ENCODE measurements around the gene NHS. TPM values are rescaled to one million over a fixed set of nuclear protein-coding genes. Genes with fewer than 3 reads are reported as not detected.
"Not testable (repeated sequence)": the region's sequence is repeated elsewhere in the genome, so short reads cannot be mapped to it uniquely, and the experiment has no call there.

Gene NHS
- polyA plus RNA-seq, 6 donors from 2014 or later: not detected

GRCh38 chrX:17495052-17495451 is 120.1 kb downstream of the NHS start:
- ATAC-seq (ENCODE audit: low read depth in 2 of 2): no peak
- Mint-ChIP-seq H3K4me1 (no peaks in the 10 kb centered on the region), H3K27ac (no peak overlapping the region), H3K27me3 (peaks cover 0 to 6% (median 1%) of the 10 kb centered on the region in 3 donors), H3K4me3 (no peak overlapping the region), H3K9me3 (peaks cover 0 to 22% (median 10%) of the 10 kb centered on the region in 7 donors), H3K36me3 (no peaks in the 10 kb centered on the region)
- DNase-seq: no peak

- H3K9me3 Mint-ChIP-seq: peaks cover 0 to 10% (median 2%) of the 10 kb centered on the region in 7 donors
- no peaks in the 10 kb centered on the region for H3K36me3 Mint-ChIP-seq
- H3K27ac Mint-ChIP-seq: no peak overlapping the region
- DNase-seq (no peak), ATAC-seq (ENCODE audit: low read depth in 2 of 2) (no peak)
- peaks cover 0 to 6% (median 3%) of the 10 kb centered on the region in 3 donors for H3K27me3 Mint-ChIP-seq
- no peak overlapping the region for H3K4me3 Mint-ChIP-seq
- H3K4me1 Mint-ChIP-seq: no peaks in the 10 kb centered on the region
Observed at GRCh38 chrX:17496407-17496806, 121.4 kb downstream of the NHS start.

- H3K36me3 Mint-ChIP-seq: no peaks in the 10 kb centered on the region
- H3K27me3 Mint-ChIP-seq: peaks cover 0 to 6% (median 3%) of the 10 kb centered on the region in 3 donors
- DNase-seq: no peak
- H3K27ac Mint-ChIP-seq: no peak overlapping the region
- no peaks in the 10 kb centered on the region for H3K4me1 Mint-ChIP-seq
- H3K4me3 Mint-ChIP-seq: no peak overlapping the region
- ATAC-seq (ENCODE audit: low read depth in 2 of 2): no peak
- peaks cover 0 to 6% (median 0%) of the 10 kb centered on the region in 7 donors for H3K9me3 Mint-ChIP-seq
Observed at GRCh38 chrX:17497193-17497592, 122.2 kb downstream of the NHS start.

- Mint-ChIP-seq H3K27ac (no peak overlapping the region), H3K9me3 (peaks cover 0 to 5% (median 2%) of the 10 kb centered on the region in 7 donors), H3K27me3 (peaks cover 0 to 3% (median 0%) of the 10 kb centered on the region in 3 donors), H3K4me3 (no peak overlapping the region), H3K36me3 (no peaks in the 10 kb centered on the region), H3K4me1 (no peaks in the 10 kb centered on the region)
- ATAC-seq (ENCODE audit: low read depth in 2 of 2) (no peak), DNase-seq (no peak)
Observed at GRCh38 chrX:17499512-17499911, 124.5 kb downstream of the NHS start.

GRCh38 chrX:17500145-17500579 is 125.2 kb downstream of the NHS start:
- Mint-ChIP-seq H3K9me3 (peaks cover 0 to 5% (median 2%) of the 10 kb centered on the region in 7 donors), H3K27me3 (peaks cover 0 to 3% (median 0%) of the 10 kb centered on the region in 3 donors)

GRCh38 chrX:17501746-17502145 is 126.7 kb downstream of the NHS start:
- H3K36me3 Mint-ChIP-seq: no peaks in the 10 kb centered on the region
- H3K4me1 Mint-ChIP-seq: no peaks in the 10 kb centered on the region
- H3K27me3 Mint-ChIP-seq: peaks cover 0 to 3% (median 0%) of the 10 kb centered on the region in 3 donors
- DNase-seq: no peak
- ATAC-seq (ENCODE audit: low read depth in 2 of 2): no peak
- no peak overlapping the region for H3K4me3 Mint-ChIP-seq
- H3K27ac Mint-ChIP-seq: no peak overlapping the region
- peaks cover 0 to 15% (median 6%) of the 10 kb centered on the region in 7 donors for H3K9me3 Mint-ChIP-seq

More at GRCh38 chrX:17500145-17500579, 125.2 kb downstream of the NHS start:
- Mint-ChIP-seq H3K4me3 (no peak overlapping the region), H3K36me3 (no peaks in the 10 kb centered on the region), H3K27ac (no peak overlapping the region), H3K4me1 (no peaks in the 10 kb centered on the region)
- DNase-seq: no peak
- no peak for ATAC-seq (ENCODE audit: low read depth in 2 of 2)

GRCh38 chrX:17506352-17506751 is 131.4 kb downstream of the NHS start:
- peaks cover 0 to 30% (median 6%) of the 10 kb centered on the region in 7 donors for H3K9me3 Mint-ChIP-seq
- H3K27ac Mint-ChIP-seq; H3K36me3 Mint-ChIP-seq; H3K27me3 Mint-ChIP-seq; ATAC-seq (ENCODE audit: low read depth in 2 of 2); H3K4me3 Mint-ChIP-seq; DNase-seq; H3K4me1 Mint-ChIP-seq: not testable (repeated sequence)

GRCh38 chrX:17511556-17511955 is 136.6 kb downstream of the NHS start:
- Mint-ChIP-seq H3K4me3 (no peak overlapping the region), H3K27ac (no peak overlapping the region), H3K4me1 (no peaks in the 10 kb centered on the region), H3K27me3 (peaks cover 0 to 11% (median 0%) of the 10 kb centered on the region in 3 donors), H3K9me3 (peaks cover 0 to 16% (median 0%) of the 10 kb centered on the region in 7 donors), H3K36me3 (no peaks in the 10 kb centered on the region)
- ATAC-seq (ENCODE audit: low read depth in 2 of 2) (no peak), DNase-seq (no peak)

- DNase-seq (no peak), ATAC-seq (ENCODE audit: low read depth in 2 of 2) (no peak)
- H3K4me1 Mint-ChIP-seq: no peaks in the 10 kb centered on the region
- H3K9me3 Mint-ChIP-seq: peaks cover 0 to 14% (median 0%) of the 10 kb centered on the region in 7 donors
- H3K36me3 Mint-ChIP-seq: no peaks in the 10 kb centered on the region
- no peak overlapping the region for H3K27ac Mint-ChIP-seq
- H3K27me3 Mint-ChIP-seq: peaks cover 0 to 13% (median 5%) of the 10 kb centered on the region in 3 donors
- H3K4me3 Mint-ChIP-seq: no peak overlapping the region
Observed at GRCh38 chrX:17519358-17519757, 144.4 kb downstream of the NHS start.

GRCh38 chrX:17520016-17520615 is 145.1 kb downstream of the NHS start:
- ATAC-seq (ENCODE audit: low read depth in 2 of 2) (no peak), DNase-seq (no peak)
- Mint-ChIP-seq H3K4me1 (no peaks in the 10 kb centered on the region), H3K36me3 (no peaks in the 10 kb centered on the region), H3K27ac (no peak overlapping the region), H3K27me3 (peaks cover 0 to 13% (median 5%) of the 10 kb centered on the region in 3 donors), H3K9me3 (peaks cover 0 to 14% (median 0%) of the 10 kb centered on the region in 7 donors), H3K4me3 (no peak overlapping the region)

GRCh38 chrX:17521871-17522693 is 147.1 kb downstream of the NHS start:
- Mint-ChIP-seq H3K27ac (no peak overlapping the region), H3K27me3 (peaks cover 0 to 7% (median 5%) of the 10 kb centered on the region in 3 donors), H3K4me3 (no peak overlapping the region), H3K9me3 (peaks cover 0 to 14% (median 0%) of the 10 kb centered on the region in 7 donors), H3K36me3 (no peaks in the 10 kb centered on the region), H3K4me1 (no peaks in the 10 kb centered on the region)
- DNase-seq: no peak
- no peak for ATAC-seq (ENCODE audit: low read depth in 2 of 2)

- Mint-ChIP-seq H3K4me1 (peaks cover 0 to 7% (median 0%) of the 10 kb centered on the region in 3 donors), H3K27ac (no peak overlapping the region), H3K9me3 (peaks cover 0 to 2% (median 0%) of the 10 kb centered on the region in 7 donors), H3K36me3 (no peaks in the 10 kb centered on the region), H3K4me3 (no peak overlapping the region), H3K27me3 (peaks cover 0 to 7% (median 3%) of the 10 kb centered on the region in 3 donors)
- no peak for DNase-seq
- no peak for ATAC-seq (ENCODE audit: low read depth in 2 of 2)
Observed at GRCh38 chrX:17525266-17525665, 150.3 kb downstream of the NHS start.

GRCh38 chrX:17525762-17526555 is 151.0 kb downstream of the NHS start:
- H3K27ac Mint-ChIP-seq: no peak overlapping the region
- H3K9me3 Mint-ChIP-seq: no peaks in the 10 kb centered on the region
- no peak for ATAC-seq (ENCODE audit: low read depth in 2 of 2)
- no peaks in the 10 kb centered on the region for H3K36me3 Mint-ChIP-seq
- H3K4me1 Mint-ChIP-seq: peaks cover 0 to 7% (median 0%) of the 10 kb centered on the region in 3 donors
- no peak overlapping the region for H3K4me3 Mint-ChIP-seq
- DNase-seq: no peak
- peaks cover 0 to 11% (median 0%) of the 10 kb centered on the region in 3 donors for H3K27me3 Mint-ChIP-seq
